MCF 10A (cell line): Measurements from ENCODE around the gene CYGB. TPM values are rescaled to one million over a fixed set of nuclear protein-coding genes. Genes with fewer than 3 reads are reported as not detected.

Source experiments
- BruUV-seq: library from RNA; stranded (reverse); fragments of 400-500 nt; replicated peaks from 2 replicates; lab custom pipeline; 2021; lab: Mats Ljungman, UMichigan
- CTCF ChIA-PET: fragments of 300-600 bp; sonication (Branson Sonifier 250); formaldehyde crosslinking; extraction: SDS; loops from one replicate; lab custom pipeline; 2021; ENCODE audit warnings: antibody characterized with exemption, inconsistent platforms; lab: Yijun Ruan, JAX
- POLR2A ChIA-PET: fragments of 300-600, 350-650 bp; sonication (Branson Sonifier 250); formaldehyde crosslinking; extraction: SDS; loops from one replicate; lab custom pipeline; 2020; ENCODE audit warnings: antibody characterized with exemption, inconsistent platforms; lab: Yijun Ruan, JAX
- DNase-seq: peaks from one replicate; pipeline ENCODE4 v3.0.0-alpha.2; 2018; ENCODE audit not compliant: unreplicated experiment
- H3K27ac Mint-ChIP-seq: one replicate; pipeline ENCODE4 v1.8.0; 2022; ENCODE audit warnings: mild to moderate bottlenecking, low read depth, mixed read lengths; ENCODE audit not compliant: unreplicated experiment
- H3K27me3 Mint-ChIP-seq: one replicate; pipeline ENCODE4 v1.8.0; 2022; ENCODE audit warnings: mixed read lengths; ENCODE audit not compliant: insufficient read depth, unreplicated experiment
- H3K36me3 Mint-ChIP-seq: one replicate; pipeline ENCODE4 v1.8.0; 2022; ENCODE audit warnings: mild to moderate bottlenecking, moderate library complexity, mixed read lengths; ENCODE audit not compliant: insufficient read depth, unreplicated experiment
- H3K4me1 Mint-ChIP-seq: one replicate; pipeline ENCODE4 v1.8.0; 2022; ENCODE audit warnings: mixed read lengths; ENCODE audit not compliant: insufficient read depth, unreplicated experiment
- H3K4me3 Mint-ChIP-seq: one replicate; pipeline ENCODE4 v1.8.0; 2022; ENCODE audit warnings: mild to moderate bottlenecking, moderate library complexity, mixed read lengths; ENCODE audit not compliant: unreplicated experiment
- H3K9me3 Mint-ChIP-seq: one replicate; pipeline ENCODE4 v1.8.0; 2022; ENCODE audit warnings: mixed read lengths; ENCODE audit not compliant: unreplicated experiment
- intact Hi-C: fragments of 100-400 bp; cut with micrococcal nuclease; formaldehyde crosslinking; loops from 2 replicates; pipeline ENCODE4 v1.14.1; 2022
- total RNA-seq: library from RNA; stranded (reverse); gene quantifications from 2 replicates; pipeline ENCODE4 v1.2.3, GENCODE V29; 2022
- TF ChIP-seq, protein P1 (sequence below): fragments of 200-600 bp; IDR thresholded peaks from one replicate; pipeline ENCODE4 v1.8.0; 2022; ENCODE audit warnings: antibody characterized with exemption, mild to moderate bottlenecking; ENCODE audit not compliant: unreplicated experiment

The CYGB gene
- total RNA-seq, 1 experiment from 2014 or later, result not detected

- Mint-ChIP-seq H3K4me3 (peak overlapping the region; percentile 80), H3K9me3 (no peaks in the 10 kb centered on the region), H3K36me3 (peaks cover 5% of the 10 kb centered on the region), H3K27me3 (no peaks in the 10 kb centered on the region), H3K27ac (peak overlapping the region; percentile 90), H3K4me1 (peaks cover 30% of the 10 kb centered on the region)
- peak; percentile 28 for DNase-seq
- CTCF ChIA-PET, result interaction anchor here (0.7 to 11.5 kb wide), 2 partner anchors 15 to 34 kb away, joined by 3 to 134 read pairs; partner anchors contain the start of gene AANAT
- TF ChIP-seq, protein P1, sequence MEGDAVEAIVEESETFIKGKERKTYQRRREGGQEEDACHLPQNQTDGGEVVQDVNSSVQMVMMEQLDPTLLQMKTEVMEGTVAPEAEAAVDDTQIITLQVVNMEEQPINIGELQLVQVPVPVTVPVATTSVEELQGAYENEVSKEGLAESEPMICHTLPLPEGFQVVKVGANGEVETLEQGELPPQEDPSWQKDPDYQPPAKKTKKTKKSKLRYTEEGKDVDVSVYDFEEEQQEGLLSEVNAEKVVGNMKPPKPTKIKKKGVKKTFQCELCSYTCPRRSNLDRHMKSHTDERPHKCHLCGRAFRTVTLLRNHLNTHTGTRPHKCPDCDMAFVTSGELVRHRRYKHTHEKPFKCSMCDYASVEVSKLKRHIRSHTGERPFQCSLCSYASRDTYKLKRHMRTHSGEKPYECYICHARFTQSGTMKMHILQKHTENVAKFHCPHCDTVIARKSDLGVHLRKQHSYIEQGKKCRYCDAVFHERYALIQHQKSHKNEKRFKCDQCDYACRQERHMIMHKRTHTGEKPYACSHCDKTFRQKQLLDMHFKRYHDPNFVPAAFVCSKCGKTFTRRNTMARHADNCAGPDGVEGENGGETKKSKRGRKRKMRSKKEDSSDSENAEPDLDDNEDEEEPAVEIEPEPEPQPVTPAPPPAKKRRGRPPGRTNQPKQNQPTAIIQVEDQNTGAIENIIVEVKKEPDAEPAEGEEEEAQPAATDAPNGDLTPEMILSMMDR, result no peak
- BruUV-seq, result TSS peak; percentile 43
- POLR2A ChIA-PET, result interaction anchor here (0.5 to 5.7 kb wide), 11 partner anchors 11 to 238 kb away, joined by 3 to 53 read pairs (median 4); partner anchors contain the start of genes JMJD6, METTL23, MFSD11 and PRPSAP1
- intact Hi-C loops, result no loop called here
Measured at GRCh38 chr17:76500747-76501017, 36.8 kb downstream of the CYGB start.

DNA sequence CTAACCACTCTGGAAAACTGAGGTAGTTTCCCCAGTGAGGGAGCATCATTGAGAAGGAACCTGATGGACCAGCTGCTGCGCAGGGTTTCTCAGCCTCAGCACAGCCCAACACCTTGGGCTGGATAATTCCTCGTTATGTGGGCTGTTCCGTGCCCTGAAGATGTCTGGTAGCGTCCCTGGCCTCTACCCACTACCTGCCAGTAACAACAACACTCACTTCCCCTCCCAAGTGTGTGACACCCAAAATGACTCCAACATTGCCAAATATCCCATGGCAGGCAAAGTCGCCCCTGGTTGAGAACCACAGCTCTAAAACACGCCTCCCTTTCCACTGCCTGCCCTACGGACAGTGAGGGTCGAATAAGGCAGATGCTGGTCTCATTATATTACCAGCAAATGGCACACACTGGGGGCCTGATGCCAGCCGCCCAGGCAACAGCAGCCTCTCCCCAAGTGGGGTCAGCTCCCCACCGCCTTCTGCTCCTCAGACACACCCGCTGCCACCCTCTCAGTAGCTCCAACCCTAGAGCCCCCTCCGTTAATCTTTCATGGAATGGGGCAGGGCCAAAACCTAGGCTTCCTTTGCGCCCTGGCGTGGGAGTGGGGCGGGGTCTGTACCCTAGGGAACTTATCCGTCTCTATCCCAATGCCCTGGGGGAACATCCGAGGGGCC, 37.3 kb downstream of the CYGB start:
- H3K27me3 Mint-ChIP-seq, result no peaks in the 10 kb centered on the region
- peak; percentile 52 for DNase-seq
- no TSS peak for BruUV-seq
- H3K27ac Mint-ChIP-seq, result peak overlapping the region; percentile 90
- no peaks in the 10 kb centered on the region for H3K9me3 Mint-ChIP-seq
- peaks cover 5% of the 10 kb centered on the region for H3K36me3 Mint-ChIP-seq
- ChIA-PET CTCF (interaction anchor here (0.6 to 11.5 kb wide), 7 partner anchors 15 to 629 kb away, joined by 3 to 134 read pairs (median 5); partner anchors contain the start of genes AANAT and ST6GALNAC2), POLR2A (interaction anchor here (0.5 to 5.7 kb wide), 13 partner anchors 11 to 238 kb away, joined by 3 to 53 read pairs (median 5); partner anchors contain the start of genes AANAT, JMJD6, METTL23 and MFSD11)
- intact Hi-C loops, result no loop called here
- H3K4me3 Mint-ChIP-seq, result peak overlapping the region; percentile 80
- TF ChIP-seq, protein P1, result no peak
- H3K4me1 Mint-ChIP-seq, result peaks cover 30% of the 10 kb centered on the region

GRCh38 chr17:76499267-76499667, 38.2 kb downstream of the CYGB start:
- TF ChIP-seq, protein P1, result no peak
- ChIA-PET CTCF (interaction anchor here (0.5 to 2.4 kb wide), 8 partner anchors 8 to 91 kb away, joined by 3 to 12 read pairs (median 4); partner anchors contain the start of gene ST6GALNAC2), POLR2A (interaction anchor here (0.6 to 5.7 kb wide), 12 partner anchors 12 to 543 kb away, joined by 3 to 53 read pairs (median 5); partner anchors contain the start of genes AANAT, JMJD6, METTL23 and SPHK1)
- Mint-ChIP-seq H3K27me3 (no peaks in the 10 kb centered on the region), H3K9me3 (no peaks in the 10 kb centered on the region), H3K4me1 (peaks cover 30% of the 10 kb centered on the region), H3K36me3 (peaks cover 5% of the 10 kb centered on the region), H3K4me3 (peak overlapping the region; percentile 80), H3K27ac (peak overlapping the region; percentile 85)
- peak; percentile 57 for DNase-seq
- intact Hi-C loops, result no loop called here
- no TSS peak for BruUV-seq

GRCh38 chr17:76498876-76499251, 38.6 kb downstream of the CYGB start:
- TF ChIP-seq, protein P1, result no peak
- ChIA-PET POLR2A (interaction anchor here (0.8 to 5.7 kb wide), 11 partner anchors 8 to 173 kb away, joined by 3 to 53 read pairs (median 4); partner anchors contain the start of genes AANAT, SPHK1 and UBE2O), CTCF (interaction anchor here (0.5 to 2.4 kb wide), 9 partner anchors 7 to 90 kb away, joined by 3 to 12 read pairs (median 4); no protein-coding TSS in a partner anchor)
- Mint-ChIP-seq H3K4me1 (peaks cover 30% of the 10 kb centered on the region), H3K27me3 (no peaks in the 10 kb centered on the region), H3K36me3 (peaks cover 5% of the 10 kb centered on the region), H3K9me3 (no peaks in the 10 kb centered on the region), H3K27ac (peak overlapping the region; percentile 85), H3K4me3 (peak overlapping the region; percentile 80)
- intact Hi-C loops, result no loop called here
- no TSS peak for BruUV-seq
- DNase-seq, result no peak
